ENCODE data around the gene NFIA. TPM values are rescaled to one million over a fixed set of nuclear protein-coding genes. Genes with fewer than 3 reads are reported as not detected.

Gene NFIA
- total and polyA plus RNA-seq, 5 experiments from 2014 or later: 6.3 to 7.8 (median 7.4) TPM

GRCh38 chr1:61353797-61354406, 271.5 kb downstream of the NFIA start:
- Mint-ChIP-seq H3K4me3 (no peak overlapping the region), H3K4me1 (peaks cover 0 to 7% (median 3%) of the 10 kb centered on the region in 4 donors), H3K36me3 (peaks cover 0 to 11% (median 6%) of the 10 kb centered on the region in 3 donors), H3K27me3 (no peaks in the 10 kb centered on the region), H3K27ac (no peak overlapping the region), H3K9me3 (no peaks in the 10 kb centered on the region)
- no peak for ATAC-seq
- POLR2A ChIA-PET: no interaction called here
- DNase-seq: no peak

- no peak overlapping the region for H3K4me3 Mint-ChIP-seq
- H3K27me3 Mint-ChIP-seq: no peaks in the 10 kb centered on the region
- POLR2A ChIA-PET: no interaction called here
- DNase-seq (no peak), ATAC-seq (no peak)
- peaks cover 0 to 7% (median 2%) of the 10 kb centered on the region in 4 donors for H3K4me1 Mint-ChIP-seq
- peaks cover 3 to 28% (median 18%) of the 10 kb centered on the region in 3 donors for H3K36me3 Mint-ChIP-seq
- no peaks in the 10 kb centered on the region for H3K9me3 Mint-ChIP-seq
- no peak overlapping the region for H3K27ac Mint-ChIP-seq
Measured at GRCh38 chr1:61356016-61356415, 273.7 kb downstream of the NFIA start.

DNA sequence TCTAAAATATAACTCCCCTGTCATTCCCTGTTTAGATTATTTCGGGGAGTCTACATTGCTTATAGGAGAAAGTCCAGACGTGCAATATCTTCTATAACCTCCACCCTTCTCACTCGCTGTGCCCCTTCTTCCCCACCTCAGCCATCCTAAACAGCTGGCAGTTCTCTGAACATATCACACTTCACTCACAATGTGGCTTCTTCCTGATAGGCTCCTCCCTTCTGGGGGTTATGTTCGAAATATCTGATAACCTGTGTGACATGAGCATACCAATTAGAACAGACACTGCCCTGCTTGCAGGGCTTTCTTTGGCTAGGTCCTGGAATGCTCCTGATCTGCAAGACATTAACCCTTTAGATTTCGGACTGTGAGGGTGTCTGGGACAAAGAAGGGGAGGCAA, 274.6 kb downstream of the NFIA start:
- DNase-seq (no peak), ATAC-seq (no peak)
- Mint-ChIP-seq H3K4me1 (peaks cover 0 to 7% (median 2%) of the 10 kb centered on the region in 4 donors), H3K27ac (no peak overlapping the region), H3K9me3 (no peaks in the 10 kb centered on the region), H3K4me3 (no peak overlapping the region), H3K27me3 (no peaks in the 10 kb centered on the region), H3K36me3 (peaks cover 3 to 28% (median 21%) of the 10 kb centered on the region in 3 donors)
- POLR2A ChIA-PET: no interaction called here

DNA sequence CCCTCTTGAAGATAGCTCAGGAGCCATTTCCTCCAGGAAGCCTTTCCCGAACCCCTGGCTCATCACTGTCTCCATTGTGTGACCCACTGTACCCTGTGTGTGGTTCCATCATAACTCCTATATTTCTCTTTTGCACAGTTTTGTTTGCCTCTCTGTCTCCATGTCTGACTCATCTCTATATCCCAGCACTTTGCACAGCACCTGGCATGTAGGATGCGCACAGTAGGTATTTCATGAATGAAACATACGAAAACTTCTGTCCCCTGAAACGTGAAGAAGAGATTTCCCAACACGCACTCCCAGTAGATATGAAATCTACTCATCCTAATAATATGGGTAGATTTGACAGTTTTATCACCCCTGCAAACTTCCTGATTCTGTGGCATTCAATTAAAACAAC, 275.2 kb downstream of the NFIA start:
- Mint-ChIP-seq H3K27ac (no peak overlapping the region), H3K4me3 (no peak overlapping the region), H3K27me3 (no peaks in the 10 kb centered on the region), H3K9me3 (no peaks in the 10 kb centered on the region), H3K36me3 (peaks cover 3 to 31% (median 23%) of the 10 kb centered on the region in 3 donors), H3K4me1 (peaks cover 0 to 5% (median 2%) of the 10 kb centered on the region in 4 donors)
- DNase-seq (no peak), ATAC-seq (no peak)
- POLR2A ChIA-PET: no interaction called here

- peaks cover 3 to 28% (median 26%) of the 10 kb centered on the region in 3 donors for H3K36me3 Mint-ChIP-seq
- POLR2A ChIA-PET: no interaction called here
- no peak overlapping the region for H3K27ac Mint-ChIP-seq
- ATAC-seq (no peak), DNase-seq (no peak)
- no peaks in the 10 kb centered on the region for H3K27me3 Mint-ChIP-seq
- no peaks in the 10 kb centered on the region for H3K9me3 Mint-ChIP-seq
- no peak overlapping the region for H3K4me3 Mint-ChIP-seq
- no peaks in the 10 kb centered on the region for H3K4me1 Mint-ChIP-seq
Measured at GRCh38 chr1:61358770-61359455, 276.6 kb downstream of the NFIA start.

DNA sequence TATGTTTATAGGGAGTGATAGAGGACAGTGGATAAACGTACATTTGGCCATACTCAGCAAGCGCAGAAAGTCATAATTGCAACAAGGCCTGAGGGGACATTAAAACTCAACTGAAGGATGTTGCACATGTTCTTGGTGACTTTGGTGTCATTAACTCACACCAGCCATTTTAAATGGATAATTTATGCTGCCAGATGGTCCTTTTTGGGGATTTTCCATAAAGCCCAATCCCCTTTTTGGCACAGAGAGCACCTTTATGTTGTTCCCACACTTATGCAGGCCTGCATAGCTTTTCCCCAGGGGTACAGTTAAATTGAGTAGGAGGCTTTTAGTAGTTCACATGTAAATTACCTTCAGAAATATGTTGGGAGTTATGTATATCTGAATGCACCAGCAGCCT, 279.6 kb downstream of the NFIA start:
- no peaks in the 10 kb centered on the region for H3K9me3 Mint-ChIP-seq
- H3K36me3 Mint-ChIP-seq: peaks cover 3 to 25% (median 24%) of the 10 kb centered on the region in 3 donors
- POLR2A ChIA-PET: no interaction called here
- no peak for DNase-seq
- H3K4me3 Mint-ChIP-seq: no peak overlapping the region
- H3K27ac Mint-ChIP-seq: no peak overlapping the region
- no peak for ATAC-seq
- no peaks in the 10 kb centered on the region for H3K4me1 Mint-ChIP-seq
- H3K27me3 Mint-ChIP-seq: no peaks in the 10 kb centered on the region

GRCh38 chr1:61362351-61362750, 280.0 kb downstream of the NFIA start:
- Mint-ChIP-seq H3K27ac (no peak overlapping the region), H3K27me3 (no peaks in the 10 kb centered on the region), H3K9me3 (no peaks in the 10 kb centered on the region), H3K4me3 (no peak overlapping the region), H3K4me1 (no peaks in the 10 kb centered on the region), H3K36me3 (peaks cover 3 to 25% (median 24%) of the 10 kb centered on the region in 3 donors)
- ATAC-seq (no peak), DNase-seq (no peak)
- POLR2A ChIA-PET: no interaction called here

DNA sequence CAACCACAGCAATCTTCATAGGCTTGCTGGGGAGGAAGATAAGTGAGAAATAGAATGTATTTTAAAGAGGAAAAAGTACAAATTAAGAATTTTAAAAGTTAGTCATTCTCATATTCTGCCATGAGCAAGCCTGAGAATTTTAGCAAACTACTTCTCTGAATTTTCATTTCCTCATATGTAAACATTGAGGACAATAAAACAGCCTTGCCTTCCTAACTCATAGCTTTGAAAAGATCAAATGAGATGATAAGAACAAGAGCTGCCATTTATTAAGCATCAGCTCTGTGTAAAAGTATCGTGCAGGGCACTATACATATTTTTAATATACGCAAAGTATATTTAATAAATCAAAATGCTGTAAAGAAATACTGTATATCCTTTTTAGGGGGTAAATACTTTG, 286.0 kb downstream of the NFIA start:
- Mint-ChIP-seq H3K4me1 (no peaks in the 10 kb centered on the region), H3K36me3 (peaks cover 9 to 18% (median 14%) of the 10 kb centered on the region in 3 donors), H3K27ac (no peak overlapping the region), H3K27me3 (no peaks in the 10 kb centered on the region), H3K4me3 (no peak overlapping the region), H3K9me3 (no peaks in the 10 kb centered on the region)
- ATAC-seq: no peak
- no peak for DNase-seq
- POLR2A ChIA-PET: no interaction called here

DNA sequence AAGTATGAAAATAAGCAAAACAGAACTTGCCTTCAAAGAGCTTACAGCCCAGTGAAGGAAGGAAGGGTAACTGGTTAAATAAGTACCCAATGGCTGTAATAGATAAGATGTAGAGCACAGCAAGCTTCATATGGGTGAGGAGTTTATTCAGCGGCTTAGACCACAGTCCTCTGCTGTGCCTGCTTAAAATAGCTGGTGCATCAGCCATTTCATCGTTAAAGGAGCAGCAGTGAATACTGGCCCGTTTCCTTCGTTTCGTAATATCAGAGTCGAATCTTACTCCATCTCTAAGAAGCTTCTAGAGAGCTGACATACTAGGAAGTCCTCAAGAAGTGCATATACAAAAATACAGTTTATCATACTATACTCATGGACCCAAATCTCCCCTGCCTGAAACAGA, 286.5 kb downstream of the NFIA start:
- H3K9me3 Mint-ChIP-seq: no peaks in the 10 kb centered on the region
- peaks cover 9 to 18% (median 14%) of the 10 kb centered on the region in 3 donors for H3K36me3 Mint-ChIP-seq
- no peaks in the 10 kb centered on the region for H3K4me1 Mint-ChIP-seq
- no peak overlapping the region for H3K27ac Mint-ChIP-seq
- no peak for ATAC-seq
- POLR2A ChIA-PET: no interaction called here
- DNase-seq: no peak
- no peak overlapping the region for H3K4me3 Mint-ChIP-seq
- H3K27me3 Mint-ChIP-seq: no peaks in the 10 kb centered on the region

DNA sequence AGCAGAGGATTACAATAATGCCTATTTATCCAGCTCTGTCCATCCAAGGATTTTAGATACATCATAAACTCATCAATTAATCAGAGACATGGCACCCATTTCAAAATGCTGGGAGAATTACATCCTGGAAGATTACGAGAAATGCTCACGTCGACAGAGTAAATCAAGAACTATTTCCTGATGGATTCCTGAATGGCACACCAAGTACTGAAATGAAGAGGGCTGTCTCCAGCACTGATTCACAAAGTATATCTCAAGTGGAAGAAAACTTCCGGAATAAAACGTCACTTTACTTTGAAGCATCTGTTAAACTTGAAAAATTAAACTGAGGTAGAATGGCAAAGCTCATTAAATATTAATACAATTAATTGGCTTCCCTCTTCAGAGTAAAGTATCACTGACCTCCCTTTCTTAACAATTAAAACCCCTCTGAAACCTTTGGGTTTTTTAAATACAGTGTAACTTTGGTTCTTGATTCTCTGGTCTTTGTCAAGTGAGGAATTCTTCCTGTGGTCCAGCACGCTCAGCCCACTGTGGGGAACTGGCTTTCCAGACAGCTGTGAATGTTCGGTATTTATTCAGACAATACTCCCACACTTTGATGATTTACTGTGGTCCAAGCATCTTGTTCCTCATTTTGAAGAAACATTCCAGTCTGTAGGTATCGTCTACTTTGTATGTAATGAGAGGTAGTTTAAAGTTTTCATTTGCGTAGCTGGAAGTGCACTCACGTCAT, 288.0 kb downstream of the NFIA start:
- no peaks in the 10 kb centered on the region for H3K9me3 Mint-ChIP-seq
- no peaks in the 10 kb centered on the region for H3K4me1 Mint-ChIP-seq
- no peak for DNase-seq
- peaks cover 6 to 16% (median 14%) of the 10 kb centered on the region in 3 donors for H3K36me3 Mint-ChIP-seq
- ATAC-seq: no peak
- POLR2A ChIA-PET: no interaction called here
- H3K27ac Mint-ChIP-seq: no peak overlapping the region
- no peak overlapping the region for H3K4me3 Mint-ChIP-seq
- H3K27me3 Mint-ChIP-seq: no peaks in the 10 kb centered on the region

- Mint-ChIP-seq H3K27me3 (no peaks in the 10 kb centered on the region), H3K36me3 (peaks cover 6 to 16% (median 14%) of the 10 kb centered on the region in 3 donors), H3K9me3 (no peaks in the 10 kb centered on the region), H3K27ac (no peak overlapping the region), H3K4me1 (no peaks in the 10 kb centered on the region), H3K4me3 (no peak overlapping the region)
- DNase-seq (no peak), ATAC-seq (no peak)
- POLR2A ChIA-PET: no interaction called here
Measured at GRCh38 chr1:61370913-61371279, 288.5 kb downstream of the NFIA start.

GRCh38 chr1:61372944-61373343, 290.6 kb downstream of the NFIA start:
- H3K27ac Mint-ChIP-seq: no peak overlapping the region
- DNase-seq (no peak), ATAC-seq (no peak)
- peaks cover 6 to 16% (median 14%) of the 10 kb centered on the region in 3 donors for H3K36me3 Mint-ChIP-seq
- no peaks in the 10 kb centered on the region for H3K9me3 Mint-ChIP-seq
- H3K27me3 Mint-ChIP-seq: no peaks in the 10 kb centered on the region
- H3K4me1 Mint-ChIP-seq: no peaks in the 10 kb centered on the region
- POLR2A ChIA-PET: interaction anchor here (0.6 to 0.7 kb wide), 2 partner anchors 332 to 766 kb away, joined by 3 to 4 read pairs; no protein-coding TSS in a partner anchor
- H3K4me3 Mint-ChIP-seq: no peak overlapping the region

GRCh38 chr1:61374156-61374555, 291.8 kb downstream of the NFIA start:
- no peak for ATAC-seq
- POLR2A ChIA-PET: no interaction called here
- H3K27me3 Mint-ChIP-seq: no peaks in the 10 kb centered on the region

More at GRCh38 chr1:61374156-61374555, 291.8 kb downstream of the NFIA start:
- Mint-ChIP-seq H3K4me1 (no peaks in the 10 kb centered on the region), H3K9me3 (no peaks in the 10 kb centered on the region), H3K27ac (no peak overlapping the region), H3K4me3 (no peak overlapping the region), H3K36me3 (peaks cover 6 to 14% (median 12%) of the 10 kb centered on the region in 3 donors)
- no peak for DNase-seq

Data from naive thymus-derived CD8-positive, alpha-beta T cell (primary cell).